DOHH2 (cell line): Measurements from ENCODE around the gene ITGB7.

Experiments used
- H3F3A ChIP-seq: fragments of 200-600 bp; sonication (generic), shearing (Covaris generic); 2 replicates; pipeline ENCODE4 v1.6.0; 2016; ENCODE audit warnings: antibody characterized with exemption, mild to moderate bottlenecking; ENCODE audit not compliant: control insufficient read depth, insufficient read depth
- H3K27ac ChIP-seq: fragments of 200-600 bp; sonication (generic); 2 replicates; pipeline ENCODE4 v1.5.1; 2014; ENCODE audit warnings: low read depth, mild to moderate bottlenecking, low read length, moderate library complexity
- H3K27me3 ChIP-seq: fragments of 200-600 bp; sonication (generic); 2 replicates; pipeline ENCODE4 v1.6.1; 2014; ENCODE audit warnings: mild to moderate bottlenecking, low read length, mixed read lengths; ENCODE audit not compliant: control insufficient read depth
- H3K36me3 ChIP-seq: fragments of 200-600 bp; sonication (generic); 2 replicates; pipeline ENCODE4 v1.6.1; 2014; ENCODE audit warnings: mild to moderate bottlenecking, low read length, moderate library complexity, mixed read lengths; ENCODE audit not compliant: control insufficient read depth
- H3K4me1 ChIP-seq: fragments of 200-600 bp; sonication (generic); 2 replicates; pipeline ENCODE4 v1.6.1; 2014; ENCODE audit warnings: mild to moderate bottlenecking, low read length, mixed read lengths; ENCODE audit not compliant: control insufficient read depth
- H3K4me2 ChIP-seq: fragments of 200-600 bp; sonication (generic); 2 replicates; pipeline ENCODE4 v1.6.0; 2014; ENCODE audit warnings: mild to moderate bottlenecking, low read length, moderate library complexity
- H3K4me3 ChIP-seq: fragments of 200-600 bp; sonication (generic); 2 replicates; pipeline ENCODE4 v1.5.1; 2014; ENCODE audit warnings: mild to moderate bottlenecking, low read length, mixed read lengths
- H3K79me2 ChIP-seq: fragments of 200-600 bp; sonication (generic); 2 replicates; pipeline ENCODE4 v1.6.1; 2014; ENCODE audit warnings: mild to moderate bottlenecking, low read length, mixed read lengths; ENCODE audit not compliant: control insufficient read depth
- H3K9me2 ChIP-seq: fragments of 200-600 bp; sonication (generic); replicated peaks from 2 replicates; pipeline ENCODE4 v1.6.1; 2014; ENCODE audit warnings: mild to moderate bottlenecking, low read length, mixed read lengths; ENCODE audit not compliant: control insufficient read depth
- H3K9me3 ChIP-seq: fragments of 200-600 bp; sonication (generic); 2 replicates; pipeline ENCODE4 v1.6.1; 2014; ENCODE audit warnings: antibody characterized with exemption, low read length, mixed read lengths; ENCODE audit not compliant: control insufficient read depth, insufficient read depth
- H4K20me1 ChIP-seq: fragments of 200-600 bp; sonication (generic); 2 replicates; pipeline ENCODE4 v1.6.0; 2014; ENCODE audit warnings: low read depth, mild to moderate bottlenecking, antibody characterized with exemption, low read length, moderate library complexity; ENCODE audit not compliant: control insufficient read depth, insufficient read depth
- CTCF ChIP-seq: fragments of 200-600 bp; sonication (generic); IDR thresholded peaks from one replicate; pipeline ENCODE4 v1.5.1; 2014; ENCODE audit warnings: antibody characterized with exemption, mild to moderate bottlenecking, low read depth, low read length; ENCODE audit not compliant: poor library complexity, severe bottlenecking
- EZH2phosphoT487 ChIP-seq: fragments of 200-600 bp; sonication (generic); IDR thresholded peaks from 2 replicates; pipeline ENCODE4 v1.6.1; 2017; ENCODE audit warnings: borderline replicate concordance, mild to moderate bottlenecking, antibody characterized with exemption, low read length, moderate library complexity, mixed read lengths

Gene ITGB7

GRCh38 chr12:53215497-53215896 lies 8.4 kb upstream of the ITGB7 start:
- H3K4me2 ChIP-seq, result no peak overlapping the region
- no peaks in the 10 kb centered on the region for H3K36me3 ChIP-seq
- H3K4me1 ChIP-seq, result peaks cover 44% of the 10 kb centered on the region
- no peak overlapping the region for H3K4me3 ChIP-seq
- TF ChIP-seq CTCF (no peak), EZH2phosphoT487 (no peak)
- no peaks in the 10 kb centered on the region for H3K9me2 ChIP-seq
- H3K27ac ChIP-seq, result no peak overlapping the region
- peaks cover 7% of the 10 kb centered on the region for H3K27me3 ChIP-seq
- no peaks in the 10 kb centered on the region for H4K20me1 ChIP-seq
- no peaks in the 10 kb centered on the region for H3K79me2 ChIP-seq
- H3F3A ChIP-seq, result no peaks in the 10 kb centered on the region; the same call in 1 of the 2 replicates
- no peaks in the 10 kb centered on the region for H3K9me3 ChIP-seq

- H3K9me3 ChIP-seq, result no peaks in the 10 kb centered on the region
- no peaks in the 10 kb centered on the region for H3K79me2 ChIP-seq
- H3K9me2 ChIP-seq, result no peaks in the 10 kb centered on the region
- H3K27ac ChIP-seq, result no peak overlapping the region
- H3K4me3 ChIP-seq, result no peak overlapping the region
- H3K4me1 ChIP-seq, result peaks cover 41% of the 10 kb centered on the region
- no peak for TF ChIP-seq CTCF
- H4K20me1 ChIP-seq, result no peaks in the 10 kb centered on the region
- peaks cover 7% of the 10 kb centered on the region for H3K27me3 ChIP-seq
- no peaks in the 10 kb centered on the region; the same call in 1 of the 2 replicates for H3F3A ChIP-seq
- H3K36me3 ChIP-seq, result no peaks in the 10 kb centered on the region
- peak overlapping the region; percentile 35 for H3K4me2 ChIP-seq
Observed at GRCh38 chr12:53214687-53215455, 7.8 kb upstream of the ITGB7 start.

GRCh38 chr12:53214221-53214620 lies 7.2 kb upstream of the ITGB7 start:
- H3F3A ChIP-seq, result no peaks in the 10 kb centered on the region; the same call in 1 of the 2 replicates
- H3K27me3 ChIP-seq, result peaks cover 1% of the 10 kb centered on the region
- H3K4me1 ChIP-seq, result peaks cover 41% of the 10 kb centered on the region
- no peak overlapping the region for H3K27ac ChIP-seq
- no peaks in the 10 kb centered on the region for H3K79me2 ChIP-seq
- no peaks in the 10 kb centered on the region for H3K9me2 ChIP-seq
- H3K4me2 ChIP-seq, result peak overlapping the region; percentile 35
- no peak for TF ChIP-seq CTCF
- no peak for TF ChIP-seq EZH2phosphoT487
- H3K4me3 ChIP-seq, result no peak overlapping the region
- H3K36me3 ChIP-seq, result no peaks in the 10 kb centered on the region
- no peaks in the 10 kb centered on the region for H3K9me3 ChIP-seq
- H4K20me1 ChIP-seq, result no peaks in the 10 kb centered on the region
